HL-60 (cell line): ENCODE data around the gene CUTA.
"Not testable (repeated sequence)": the region's sequence is repeated elsewhere in the genome, so short reads cannot be mapped to it uniquely, and the experiment has no call there.

Experiments used
- DNase-seq, 2 experiments: peaks; one replicate each; pipeline ENCODE4 v3.0.0-alpha.2; 2010 to 2020; ENCODE audit warnings: low read depth in 1 of 2, low spot score in 1 of 2
- H3K27ac ChIP-seq: fragments of 250-450 bp; sonication (Bioruptor Pico); replicated peaks from 2 replicates; pipeline ENCODE4 v1.5.1; 2020; ENCODE audit warnings: mild to moderate bottlenecking, moderate library complexity
- H3K27me3 ChIP-seq: fragments of 250-450 bp; sonication (Bioruptor Pico); 2 replicates; pipeline ENCODE4 v1.5.1; 2021; ENCODE audit warnings: mild to moderate bottlenecking, moderate library complexity; ENCODE audit not compliant: insufficient read depth, poor library complexity, severe bottlenecking
- H3K4me3 ChIP-seq: replicated peaks from 2 replicates; pipeline ENCODE4 v1.5.1; 2011; ENCODE audit warnings: mild to moderate bottlenecking, control low read depth, low read length; ENCODE audit not compliant: insufficient read depth
- GABPA ChIP-seq: IDR thresholded peaks from 2 replicates; pipeline ENCODE4 v1.6.1; 2012; ENCODE audit warnings: low read depth
- POLR2AphosphoS5 ChIP-seq: IDR thresholded peaks from 2 replicates; pipeline ENCODE4 v1.6.1; 2012; ENCODE audit warnings: low read depth
- SPI1 ChIP-seq: IDR thresholded peaks from 2 replicates; pipeline ENCODE4 v1.6.1; 2012; ENCODE audit warnings: low read depth, mild to moderate bottlenecking, borderline replicate concordance
- TF ChIP-seq, protein P1 (sequence below): IDR thresholded peaks from 2 replicates; pipeline ENCODE4 v1.6.1; 2012; ENCODE audit warnings: low read depth; ENCODE audit not compliant: insufficient replicate concordance
- TF ChIP-seq, protein P2 (sequence below): IDR thresholded peaks from one replicate; pipeline ENCODE4 v1.5.1; 2011; ENCODE audit warnings: low read length, control low read depth, inconsistent platforms; ENCODE audit not compliant: insufficient read depth

Gene CUTA

DNA sequence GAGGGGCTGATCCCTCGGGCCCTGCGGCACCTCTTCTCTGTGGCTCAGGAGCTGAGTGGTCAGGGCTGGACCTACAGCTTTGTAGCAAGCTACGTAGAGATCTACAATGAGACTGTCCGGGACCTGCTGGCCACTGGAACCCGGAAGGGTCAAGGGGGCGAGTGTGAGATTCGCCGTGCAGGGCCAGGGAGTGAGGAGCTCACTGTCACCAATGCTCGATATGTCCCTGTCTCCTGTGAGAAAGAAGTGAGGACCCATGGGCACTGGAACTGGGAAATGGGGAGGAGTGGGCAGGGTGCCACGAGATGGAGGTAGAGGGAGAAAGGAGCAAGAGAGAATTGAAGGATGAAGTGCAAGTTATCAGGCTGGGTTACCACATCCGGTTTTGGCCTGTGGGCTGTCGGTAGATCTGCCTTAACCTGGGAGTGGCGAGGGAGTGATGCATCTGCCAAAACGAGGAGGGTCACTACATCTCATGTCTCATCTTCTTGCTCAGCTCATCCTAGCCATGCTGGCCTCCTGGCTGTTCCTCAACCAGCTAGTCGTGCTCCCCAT lies 12.4 kb downstream of the CUTA start:
- H3K27me3 ChIP-seq = no peaks in the 10 kb centered on the region
- TF ChIP-seq, protein P1, sequence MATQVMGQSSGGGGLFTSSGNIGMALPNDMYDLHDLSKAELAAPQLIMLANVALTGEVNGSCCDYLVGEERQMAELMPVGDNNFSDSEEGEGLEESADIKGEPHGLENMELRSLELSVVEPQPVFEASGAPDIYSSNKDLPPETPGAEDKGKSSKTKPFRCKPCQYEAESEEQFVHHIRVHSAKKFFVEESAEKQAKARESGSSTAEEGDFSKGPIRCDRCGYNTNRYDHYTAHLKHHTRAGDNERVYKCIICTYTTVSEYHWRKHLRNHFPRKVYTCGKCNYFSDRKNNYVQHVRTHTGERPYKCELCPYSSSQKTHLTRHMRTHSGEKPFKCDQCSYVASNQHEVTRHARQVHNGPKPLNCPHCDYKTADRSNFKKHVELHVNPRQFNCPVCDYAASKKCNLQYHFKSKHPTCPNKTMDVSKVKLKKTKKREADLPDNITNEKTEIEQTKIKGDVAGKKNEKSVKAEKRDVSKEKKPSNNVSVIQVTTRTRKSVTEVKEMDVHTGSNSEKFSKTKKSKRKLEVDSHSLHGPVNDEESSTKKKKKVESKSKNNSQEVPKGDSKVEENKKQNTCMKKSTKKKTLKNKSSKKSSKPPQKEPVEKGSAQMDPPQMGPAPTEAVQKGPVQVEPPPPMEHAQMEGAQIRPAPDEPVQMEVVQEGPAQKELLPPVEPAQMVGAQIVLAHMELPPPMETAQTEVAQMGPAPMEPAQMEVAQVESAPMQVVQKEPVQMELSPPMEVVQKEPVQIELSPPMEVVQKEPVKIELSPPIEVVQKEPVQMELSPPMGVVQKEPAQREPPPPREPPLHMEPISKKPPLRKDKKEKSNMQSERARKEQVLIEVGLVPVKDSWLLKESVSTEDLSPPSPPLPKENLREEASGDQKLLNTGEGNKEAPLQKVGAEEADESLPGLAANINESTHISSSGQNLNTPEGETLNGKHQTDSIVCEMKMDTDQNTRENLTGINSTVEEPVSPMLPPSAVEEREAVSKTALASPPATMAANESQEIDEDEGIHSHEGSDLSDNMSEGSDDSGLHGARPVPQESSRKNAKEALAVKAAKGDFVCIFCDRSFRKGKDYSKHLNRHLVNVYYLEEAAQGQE = no peak
- no peak; the same call in 1 of the 2 replicates for TF ChIP-seq POLR2AphosphoS5
- no peak for TF ChIP-seq SPI1
- TF ChIP-seq, protein P2, sequence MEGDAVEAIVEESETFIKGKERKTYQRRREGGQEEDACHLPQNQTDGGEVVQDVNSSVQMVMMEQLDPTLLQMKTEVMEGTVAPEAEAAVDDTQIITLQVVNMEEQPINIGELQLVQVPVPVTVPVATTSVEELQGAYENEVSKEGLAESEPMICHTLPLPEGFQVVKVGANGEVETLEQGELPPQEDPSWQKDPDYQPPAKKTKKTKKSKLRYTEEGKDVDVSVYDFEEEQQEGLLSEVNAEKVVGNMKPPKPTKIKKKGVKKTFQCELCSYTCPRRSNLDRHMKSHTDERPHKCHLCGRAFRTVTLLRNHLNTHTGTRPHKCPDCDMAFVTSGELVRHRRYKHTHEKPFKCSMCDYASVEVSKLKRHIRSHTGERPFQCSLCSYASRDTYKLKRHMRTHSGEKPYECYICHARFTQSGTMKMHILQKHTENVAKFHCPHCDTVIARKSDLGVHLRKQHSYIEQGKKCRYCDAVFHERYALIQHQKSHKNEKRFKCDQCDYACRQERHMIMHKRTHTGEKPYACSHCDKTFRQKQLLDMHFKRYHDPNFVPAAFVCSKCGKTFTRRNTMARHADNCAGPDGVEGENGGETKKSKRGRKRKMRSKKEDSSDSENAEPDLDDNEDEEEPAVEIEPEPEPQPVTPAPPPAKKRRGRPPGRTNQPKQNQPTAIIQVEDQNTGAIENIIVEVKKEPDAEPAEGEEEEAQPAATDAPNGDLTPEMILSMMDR = no peak
- TF ChIP-seq GABPA = no peak
- no peak overlapping the region for H3K4me3 ChIP-seq
- H3K27ac ChIP-seq = no peak overlapping the region
- DNase-seq = no peak

DNA sequence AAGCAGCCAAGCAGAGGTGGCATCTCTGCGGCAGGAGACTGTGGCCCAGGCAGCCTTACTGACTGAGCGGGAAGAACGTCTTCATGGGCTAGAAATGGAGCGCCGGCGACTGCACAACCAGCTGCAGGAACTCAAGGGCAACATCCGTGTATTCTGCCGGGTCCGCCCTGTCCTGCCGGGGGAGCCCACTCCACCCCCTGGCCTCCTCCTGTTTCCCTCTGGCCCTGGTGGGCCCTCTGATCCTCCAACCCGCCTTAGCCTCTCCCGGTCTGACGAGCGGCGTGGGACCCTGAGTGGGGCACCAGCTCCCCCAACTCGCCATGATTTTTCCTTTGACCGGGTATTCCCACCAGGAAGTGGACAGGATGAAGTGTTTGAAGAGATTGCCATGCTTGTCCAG lies 13.0 kb downstream of the CUTA start:
- Histone ChIP-seq H3K27me3 (no peaks in the 10 kb centered on the region), H3K27ac (no peak overlapping the region), H3K4me3 (no peak overlapping the region)
- TF ChIP-seq POLR2AphosphoS5 (no peak), GABPA (no peak), SPI1 (no peak)
- TF ChIP-seq, protein P2 = no peak
- TF ChIP-seq, protein P1 = no peak
- no peak for DNase-seq

DNA sequence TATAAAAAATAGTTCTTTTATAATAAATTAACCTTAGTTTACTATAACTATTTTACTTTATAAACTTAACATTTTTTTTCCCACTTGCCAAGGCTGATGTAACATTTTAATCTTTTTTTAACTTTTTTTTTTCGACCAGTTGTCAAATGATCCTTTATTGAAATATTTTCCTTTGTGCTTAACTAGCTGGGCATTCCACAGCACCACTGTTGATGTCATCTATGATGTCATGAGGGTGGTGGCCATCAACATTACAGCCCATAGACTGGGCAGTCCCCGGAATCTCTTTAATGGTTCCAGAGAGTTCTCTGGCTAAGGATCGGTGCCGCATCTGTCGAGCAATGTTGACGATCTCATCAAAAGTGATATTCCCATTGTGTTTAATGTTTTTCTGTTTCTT lies 18.0 kb downstream of the CUTA start:
- not testable (repeated sequence) for H3K27ac ChIP-seq, H3K27me3 ChIP-seq, H3K4me3 ChIP-seq, DNase-seq

DNA sequence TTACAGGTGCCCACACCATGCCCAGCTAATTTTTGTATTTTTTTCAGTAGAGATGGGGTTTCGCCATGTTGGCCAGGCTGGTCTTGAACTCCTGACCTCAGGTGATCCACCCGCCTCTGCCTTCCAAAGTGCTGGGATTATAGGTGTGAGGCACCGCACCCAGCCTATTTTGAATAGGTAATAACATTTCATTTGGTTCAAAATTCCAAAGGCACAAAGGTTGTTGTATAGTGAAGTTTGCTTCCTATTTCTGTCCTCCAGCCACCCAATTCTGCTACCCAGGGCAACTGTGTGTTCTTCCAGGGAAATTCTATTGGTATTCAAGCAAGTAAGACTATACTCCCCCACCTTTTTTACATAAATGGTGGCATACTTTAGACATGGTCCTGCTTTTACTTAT lies 19.3 kb downstream of the CUTA start:
- H3K27ac ChIP-seq, H3K27me3 ChIP-seq, H3K4me3 ChIP-seq, DNase-seq: not testable (repeated sequence)

DNA sequence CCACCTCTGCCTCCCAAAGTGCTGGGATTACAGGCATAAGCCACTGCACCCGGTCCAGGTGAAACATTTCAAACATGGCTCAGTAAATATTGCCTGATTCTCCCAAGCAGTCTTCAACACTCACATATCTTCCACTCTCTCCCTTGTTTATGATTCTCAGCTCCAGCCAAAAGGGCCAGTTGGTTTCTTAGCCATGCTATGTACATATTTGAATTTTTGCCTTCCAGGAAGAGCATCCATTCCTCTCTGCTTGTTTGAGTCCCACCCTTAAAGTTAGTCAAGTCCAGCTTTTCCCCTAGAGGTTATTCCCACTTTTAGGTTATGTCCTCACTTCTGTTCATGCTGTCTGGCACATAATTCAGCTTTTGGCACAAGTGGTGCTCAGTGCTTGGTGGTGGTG lies 20.4 kb downstream of the CUTA start:
- no peak for DNase-seq
- Histone ChIP-seq H3K4me3 (no peak overlapping the region), H3K27ac (no peak overlapping the region), H3K27me3 (no peaks in the 10 kb centered on the region)
- TF ChIP-seq POLR2AphosphoS5 = no peak
- TF ChIP-seq, protein P2 = no peak
- TF ChIP-seq GABPA = no peak
- no peak for TF ChIP-seq SPI1
- TF ChIP-seq, protein P1 = no peak
